ENCODE data around the gene SEC16B.

SEC16B gene

DNA sequence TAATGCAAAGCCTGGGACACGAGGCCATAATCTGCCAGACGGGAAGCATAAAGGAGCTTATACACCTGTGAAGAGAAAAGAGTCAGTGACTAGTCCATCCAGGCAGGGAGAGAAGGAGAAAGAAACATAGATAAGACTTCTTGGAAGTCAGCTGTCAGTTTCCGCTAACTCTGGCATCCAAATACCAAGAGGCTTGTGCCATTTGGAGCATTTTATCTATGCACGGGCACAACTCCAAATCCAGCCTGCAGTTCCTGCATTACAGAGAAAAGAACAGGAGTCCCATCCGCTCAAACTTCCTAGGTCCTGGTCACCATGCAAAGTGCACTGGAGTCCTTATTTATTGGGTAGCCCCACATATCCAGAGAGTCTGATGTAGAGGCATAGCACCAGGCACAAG, 27.9 kb downstream of the SEC16B start:
- DNase-seq = no peak
- TF ChIP-seq POLR2A (IDR thresholded peaks at IDR 0.05; ENCODE audit: low read length) = no peak
- no peak for TF ChIP-seq GATA1 (IDR thresholded peaks at IDR 0.05; ENCODE audit: low read depth, low read length)

- no peak for DNase-seq
- TF ChIP-seq POLR2A (IDR thresholded peaks at IDR 0.05; ENCODE audit: low read length) (no peak), GATA1 (IDR thresholded peaks at IDR 0.05; ENCODE audit: low read depth, low read length) (no peak)
Measured at GRCh38 chr1:177940682-177941081, 29.2 kb downstream of the SEC16B start.

DNA sequence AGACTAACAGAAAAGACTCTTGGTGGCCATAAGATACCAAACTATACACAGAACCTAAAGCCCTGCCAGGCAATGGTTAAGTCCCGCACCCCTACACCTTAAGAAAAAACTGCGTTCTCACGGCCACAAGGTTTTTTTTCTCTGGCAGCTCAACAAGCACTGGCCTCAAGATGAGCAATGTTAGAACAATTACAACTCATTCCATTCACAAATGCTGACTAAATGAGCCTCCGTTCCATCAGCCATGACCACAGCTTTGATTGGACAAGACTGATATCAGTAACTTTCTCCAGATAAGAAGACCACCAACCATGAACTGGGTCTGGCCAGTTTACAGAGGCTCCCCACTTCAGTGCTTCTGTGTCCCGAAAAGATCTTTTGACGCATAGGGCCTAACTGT, 31.9 kb downstream of the SEC16B start:
- no peak for TF ChIP-seq POLR2A (IDR thresholded peaks at IDR 0.05; ENCODE audit: low read length)
- no peak for TF ChIP-seq GATA1 (IDR thresholded peaks at IDR 0.05; ENCODE audit: low read depth, low read length)
- no peak for DNase-seq

- DNase-seq = no peak
- TF ChIP-seq POLR2A (IDR thresholded peaks at IDR 0.05; ENCODE audit: low read length) (no peak), GATA1 (IDR thresholded peaks at IDR 0.05; ENCODE audit: low read depth, low read length) (no peak)
Measured at GRCh38 chr1:177937174-177937770, 32.6 kb downstream of the SEC16B start.

- no peak for DNase-seq
- TF ChIP-seq POLR2A (IDR thresholded peaks at IDR 0.05; ENCODE audit: low read length) = no peak
- TF ChIP-seq GATA1 (IDR thresholded peaks at IDR 0.05; ENCODE audit: low read depth, low read length) = no peak
Measured at GRCh38 chr1:177935638-177936415, 34.0 kb downstream of the SEC16B start.

DNA sequence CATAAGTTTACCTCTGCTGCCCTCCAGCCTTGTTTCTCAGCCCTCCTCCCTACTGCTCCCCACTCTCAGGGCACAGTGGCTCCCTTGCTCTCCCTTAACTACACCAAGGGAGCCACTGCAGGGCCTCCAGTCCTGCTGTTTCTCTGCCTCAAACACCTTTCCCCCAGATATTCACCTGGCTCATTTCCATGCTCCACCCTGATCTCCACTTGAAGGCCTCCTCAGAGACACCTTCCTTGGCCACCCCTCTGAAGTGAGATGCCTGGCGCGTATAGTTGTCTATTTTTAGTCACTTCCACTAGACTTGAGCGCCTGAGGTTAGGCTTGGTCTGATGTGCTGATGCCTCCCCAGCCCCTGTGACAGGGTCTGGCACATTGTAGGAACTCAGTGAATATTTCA, 34.9 kb downstream of the SEC16B start:
- no peak for DNase-seq
- TF ChIP-seq POLR2A (IDR thresholded peaks at IDR 0.05; ENCODE audit: low read length) (no peak), GATA1 (IDR thresholded peaks at IDR 0.05; ENCODE audit: low read depth, low read length) (no peak)

DNA sequence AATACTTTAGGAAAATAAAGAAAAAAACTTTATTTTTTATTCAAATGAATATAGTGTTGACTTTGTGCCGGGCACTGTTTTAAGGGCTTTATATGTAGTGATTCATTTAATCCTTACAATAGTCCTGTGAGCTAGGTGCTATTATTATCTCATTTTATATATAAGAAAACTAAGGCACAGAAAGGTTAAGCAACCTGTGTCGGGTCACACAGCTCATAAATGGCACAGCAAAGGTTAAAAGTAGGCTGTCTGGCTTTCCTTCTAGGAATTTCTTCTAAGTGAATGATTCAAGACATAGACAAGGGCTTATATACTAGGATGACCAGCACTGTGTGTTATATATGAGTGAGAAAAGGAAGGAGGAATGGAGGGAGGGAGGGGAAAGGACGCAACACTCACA, 35.4 kb downstream of the SEC16B start:
- DNase-seq = no peak
- TF ChIP-seq POLR2A (IDR thresholded peaks at IDR 0.05; ENCODE audit: low read length) (no peak), GATA1 (IDR thresholded peaks at IDR 0.05; ENCODE audit: low read depth, low read length) (no peak)

DNA sequence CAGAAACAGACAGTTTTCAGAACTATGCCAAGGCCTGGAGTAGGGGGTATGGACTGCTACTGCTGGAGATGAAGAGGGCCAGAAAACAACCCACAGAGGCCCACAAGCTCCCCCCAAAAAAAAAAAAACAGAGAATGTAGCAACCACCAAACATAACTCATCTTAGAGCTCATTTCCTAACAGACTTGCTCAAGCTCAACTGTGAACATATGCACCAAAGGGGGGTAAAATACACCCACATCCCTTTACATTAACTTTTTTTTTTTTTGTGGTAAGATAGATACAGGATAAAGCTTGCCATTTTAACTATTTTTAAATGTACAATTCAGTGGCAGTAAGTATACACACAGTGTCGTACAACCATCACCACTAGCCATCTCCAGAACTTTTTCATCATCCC, 36.0 kb downstream of the SEC16B start:
- TF ChIP-seq POLR2A (IDR thresholded peaks at IDR 0.05; ENCODE audit: low read length) = no peak
- no peak for TF ChIP-seq GATA1 (IDR thresholded peaks at IDR 0.05; ENCODE audit: low read depth, low read length)

GRCh38 chr1:177932123-177932522, 37.7 kb downstream of the SEC16B start:
- DNase-seq = no peak
- TF ChIP-seq POLR2A (IDR thresholded peaks at IDR 0.05; ENCODE audit: low read length) (no peak), GATA1 (IDR thresholded peaks at IDR 0.05; ENCODE audit: low read depth, low read length) (no peak)

More for the DNA sequence above, 36.0 kb downstream of the SEC16B start:
- DNase-seq = no peak

DNA sequence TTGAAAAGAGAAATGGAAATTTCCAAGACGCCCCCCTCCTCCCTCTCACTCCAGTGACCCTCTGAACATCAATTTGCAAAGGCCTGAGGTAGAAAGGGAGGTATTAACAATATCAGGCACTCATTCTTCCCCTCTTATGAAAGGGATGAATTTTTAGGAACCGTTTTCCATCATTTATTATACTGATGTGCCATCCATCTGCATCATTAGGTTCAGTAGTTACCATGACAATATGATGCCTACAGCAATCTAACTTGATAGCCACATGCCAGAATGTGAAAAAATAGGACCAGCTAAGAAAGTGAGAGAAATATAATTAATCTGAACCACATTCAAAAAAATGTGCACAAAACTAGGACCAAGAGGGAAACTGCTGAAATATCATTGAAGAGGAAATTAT, 40.9 kb downstream of the SEC16B start:
- no peak for TF ChIP-seq POLR2A (IDR thresholded peaks at IDR 0.05; ENCODE audit: low read length)
- TF ChIP-seq GATA1 (IDR thresholded peaks at IDR 0.05; ENCODE audit: low read depth, low read length) = no peak

DNA sequence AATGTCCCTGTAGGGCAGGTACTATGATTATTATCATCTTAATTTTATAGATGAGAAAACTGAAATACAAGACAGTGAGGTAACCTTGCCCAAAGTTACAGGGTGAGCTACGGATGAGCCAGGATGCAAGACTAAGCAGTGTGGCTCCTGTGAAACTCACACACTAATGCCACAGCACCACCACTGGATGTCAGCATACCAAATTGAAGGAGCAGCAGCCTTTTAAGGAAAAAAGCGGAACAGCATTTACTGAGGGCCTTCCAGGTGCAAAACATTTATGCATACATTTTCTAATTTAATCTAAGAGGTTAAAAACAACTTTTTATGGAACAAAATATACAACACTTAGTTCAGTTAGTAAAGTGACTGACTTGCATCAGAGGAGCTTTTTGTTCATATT, 41.7 kb downstream of the SEC16B start:
- TF ChIP-seq POLR2A (IDR thresholded peaks at IDR 0.05; ENCODE audit: low read length) (no peak), GATA1 (IDR thresholded peaks at IDR 0.05; ENCODE audit: low read depth, low read length) (no peak)
- no peak for DNase-seq

More for the DNA sequence above, 40.9 kb downstream of the SEC16B start:
- DNase-seq = no peak

DNA sequence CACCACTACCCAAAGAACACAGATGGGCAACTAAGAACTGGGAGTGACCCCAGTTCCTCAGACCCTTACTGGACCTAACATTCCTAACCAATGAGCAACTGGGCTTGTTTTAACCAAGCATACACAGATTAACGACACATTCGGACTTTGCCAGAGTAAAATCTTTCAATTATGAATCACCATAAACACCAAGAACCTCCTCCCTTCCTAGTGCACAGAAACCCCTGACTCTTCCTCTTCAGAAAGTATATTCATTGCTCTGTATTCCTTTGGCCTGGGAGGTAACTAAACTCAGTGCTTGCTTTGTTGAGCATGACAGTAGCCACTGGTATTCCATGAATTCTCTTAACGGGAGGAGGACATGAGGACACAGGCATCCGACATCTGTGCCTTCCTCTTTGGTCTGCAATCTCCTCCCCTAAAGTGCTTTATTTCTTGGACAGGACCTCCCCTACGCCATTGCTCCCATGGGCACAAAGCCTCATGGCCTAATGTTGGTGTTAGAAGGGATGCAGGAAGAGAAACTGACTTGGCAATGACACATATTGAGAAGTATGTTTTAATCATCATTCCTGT, 42.7 kb downstream of the SEC16B start:
- no peak for TF ChIP-seq POLR2A (IDR thresholded peaks at IDR 0.05; ENCODE audit: low read length)
- TF ChIP-seq GATA1 (IDR thresholded peaks at IDR 0.05; ENCODE audit: low read depth, low read length) = no peak
- DNase-seq = no peak

DNA sequence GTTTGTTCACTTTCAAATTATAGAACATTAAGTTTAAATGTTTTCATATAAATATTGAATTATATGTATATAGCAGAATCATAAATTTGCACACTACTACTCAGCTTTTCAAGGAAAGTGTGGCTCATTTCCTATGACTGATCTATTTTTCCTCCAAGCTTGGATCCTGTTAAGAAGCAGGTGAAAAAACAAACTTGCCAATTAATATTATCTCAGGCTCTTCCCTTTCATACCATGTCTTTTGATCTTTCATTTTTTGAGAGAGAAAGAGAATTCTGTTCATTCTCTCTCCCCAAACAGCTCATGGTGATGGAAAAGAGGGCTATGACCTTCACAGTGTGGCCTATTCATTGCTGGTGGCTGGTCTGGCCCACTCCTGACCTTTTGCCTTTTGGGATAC, 43.7 kb downstream of the SEC16B start:
- no peak for DNase-seq
- TF ChIP-seq POLR2A (IDR thresholded peaks at IDR 0.05; ENCODE audit: low read length) (no peak), GATA1 (IDR thresholded peaks at IDR 0.05; ENCODE audit: low read depth, low read length) (no peak)

DNA sequence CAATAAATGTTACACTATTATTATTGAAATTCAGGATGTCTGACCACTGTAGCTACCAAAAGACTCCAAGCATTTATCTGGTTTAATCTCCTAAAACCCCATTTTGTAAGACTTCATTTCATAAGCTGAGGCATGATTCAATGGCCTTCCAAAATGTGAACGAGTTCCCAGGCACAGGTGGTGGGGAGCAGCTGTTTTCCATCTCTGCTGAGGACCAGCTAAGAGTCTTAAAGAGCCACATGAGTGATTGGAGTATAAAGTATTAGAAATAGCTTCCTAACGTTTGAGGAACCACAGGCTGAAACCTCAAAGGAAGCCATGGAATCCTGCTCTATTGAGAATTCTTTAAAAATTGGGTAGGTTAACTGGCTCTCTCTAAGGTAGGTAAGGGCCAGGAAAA, 44.9 kb downstream of the SEC16B start:
- TF ChIP-seq GATA1 (IDR thresholded peaks at IDR 0.05; ENCODE audit: low read depth, low read length) (no peak), POLR2A (IDR thresholded peaks at IDR 0.05; ENCODE audit: low read length) (no peak)
- DNase-seq = no peak

- TF ChIP-seq GATA1 (IDR thresholded peaks at IDR 0.05; ENCODE audit: low read depth, low read length) (no peak), POLR2A (IDR thresholded peaks at IDR 0.05; ENCODE audit: low read length) (no peak)
- DNase-seq = no peak
Measured at GRCh38 chr1:177923441-177923840, 46.4 kb downstream of the SEC16B start.

Measured in erythroblast (primary cell).